ENCODE measurements around the gene STRBP. TPM values are rescaled to one million over a fixed set of nuclear protein-coding genes. Genes with fewer than 3 reads are reported as not detected.

The STRBP gene
- total RNA-seq (ENCODE audit: unreplicated experiment): 45.4 TPM
- long read RNA-seq, partial matches to known transcripts: 1 of 2 reads
- long read RNA-seq, other reads (novel, unspliced or antisense): 1 of 2 reads

- Mint-ChIP-seq H3K27me3 (ENCODE audit: unreplicated experiment) (peaks cover 10% of the 10 kb centered on the region), H3K4me1 (ENCODE audit: unreplicated experiment) (peaks cover 28% of the 10 kb centered on the region), H3K4me3 (ENCODE audit: unreplicated experiment) (peak within 1 kb of the TSS; percentile 94), H3K9me3 (ENCODE audit: unreplicated experiment) (no peaks in the 10 kb centered on the region), H3K36me3 (ENCODE audit: low read depth, unreplicated experiment) (no peaks in the 10 kb centered on the region), H3K27ac (ENCODE audit: unreplicated experiment) (peak within 1 kb of the TSS; percentile 36)
- DNase-seq (ENCODE audit: low spot score): peak; percentile 92
- TF ChIP-seq, protein P1, sequence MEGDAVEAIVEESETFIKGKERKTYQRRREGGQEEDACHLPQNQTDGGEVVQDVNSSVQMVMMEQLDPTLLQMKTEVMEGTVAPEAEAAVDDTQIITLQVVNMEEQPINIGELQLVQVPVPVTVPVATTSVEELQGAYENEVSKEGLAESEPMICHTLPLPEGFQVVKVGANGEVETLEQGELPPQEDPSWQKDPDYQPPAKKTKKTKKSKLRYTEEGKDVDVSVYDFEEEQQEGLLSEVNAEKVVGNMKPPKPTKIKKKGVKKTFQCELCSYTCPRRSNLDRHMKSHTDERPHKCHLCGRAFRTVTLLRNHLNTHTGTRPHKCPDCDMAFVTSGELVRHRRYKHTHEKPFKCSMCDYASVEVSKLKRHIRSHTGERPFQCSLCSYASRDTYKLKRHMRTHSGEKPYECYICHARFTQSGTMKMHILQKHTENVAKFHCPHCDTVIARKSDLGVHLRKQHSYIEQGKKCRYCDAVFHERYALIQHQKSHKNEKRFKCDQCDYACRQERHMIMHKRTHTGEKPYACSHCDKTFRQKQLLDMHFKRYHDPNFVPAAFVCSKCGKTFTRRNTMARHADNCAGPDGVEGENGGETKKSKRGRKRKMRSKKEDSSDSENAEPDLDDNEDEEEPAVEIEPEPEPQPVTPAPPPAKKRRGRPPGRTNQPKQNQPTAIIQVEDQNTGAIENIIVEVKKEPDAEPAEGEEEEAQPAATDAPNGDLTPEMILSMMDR (IDR thresholded peaks at IDR 0.05; ENCODE audit: unreplicated experiment): no peak
Measured at GRCh38 chr9:123268465-123269259, at the start of gene STRBP. STRBP (minus strand) TSS chr9:123268586; CDS start chr9:123184134, 84,452 bp downstream.

GRCh38 chr9:123316053-123316718 is 47.8 kb upstream of the STRBP start:
- Mint-ChIP-seq H3K4me1 (ENCODE audit: unreplicated experiment) (peaks cover 18% of the 10 kb centered on the region), H3K27ac (ENCODE audit: unreplicated experiment) (no peak overlapping the region), H3K4me3 (ENCODE audit: unreplicated experiment) (no peak overlapping the region), H3K27me3 (ENCODE audit: unreplicated experiment) (peaks cover 15% of the 10 kb centered on the region), H3K9me3 (ENCODE audit: unreplicated experiment) (no peaks in the 10 kb centered on the region), H3K36me3 (ENCODE audit: low read depth, unreplicated experiment) (no peaks in the 10 kb centered on the region)
- DNase-seq (ENCODE audit: low spot score): no peak
- TF ChIP-seq, protein P1 (IDR thresholded peaks at IDR 0.05; ENCODE audit: unreplicated experiment): no peak

GRCh38 chr9:123315635-123316034 is 47.2 kb upstream of the STRBP start:
- no peaks in the 10 kb centered on the region for H3K36me3 Mint-ChIP-seq (ENCODE audit: low read depth, unreplicated experiment)
- no peak overlapping the region for H3K27ac Mint-ChIP-seq (ENCODE audit: unreplicated experiment)
- no peak overlapping the region for H3K4me3 Mint-ChIP-seq (ENCODE audit: unreplicated experiment)
- DNase-seq (ENCODE audit: low spot score): no peak
- H3K27me3 Mint-ChIP-seq (ENCODE audit: unreplicated experiment): peaks cover 15% of the 10 kb centered on the region
- TF ChIP-seq, protein P1 (IDR thresholded peaks at IDR 0.05; ENCODE audit: unreplicated experiment): no peak
- peaks cover 23% of the 10 kb centered on the region for H3K4me1 Mint-ChIP-seq (ENCODE audit: unreplicated experiment)
- no peaks in the 10 kb centered on the region for H3K9me3 Mint-ChIP-seq (ENCODE audit: unreplicated experiment)

DNA sequence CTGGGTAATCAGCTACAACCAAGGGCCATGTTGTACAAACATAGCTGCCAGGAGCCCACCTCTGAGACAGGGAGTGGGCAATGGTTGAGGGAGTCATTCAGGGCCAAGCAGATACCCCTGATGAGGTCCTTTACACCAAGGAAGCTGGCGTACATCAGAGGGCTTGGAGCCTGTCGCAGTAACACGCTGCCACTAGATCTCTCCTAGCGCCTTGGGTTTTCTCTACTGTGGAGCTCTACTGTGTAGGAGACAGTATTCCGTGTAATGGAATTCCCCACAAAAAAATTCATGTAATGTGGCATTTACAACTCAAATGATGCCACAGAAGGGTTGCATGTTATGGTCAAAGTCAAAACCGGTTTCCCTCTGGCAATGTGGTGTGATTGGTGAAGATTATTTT is 46.2 kb upstream of the STRBP start:
- peaks cover 11% of the 10 kb centered on the region for H3K27me3 Mint-ChIP-seq (ENCODE audit: unreplicated experiment)
- no peaks in the 10 kb centered on the region for H3K9me3 Mint-ChIP-seq (ENCODE audit: unreplicated experiment)
- DNase-seq (ENCODE audit: low spot score): no peak
- TF ChIP-seq, protein P1 (IDR thresholded peaks at IDR 0.05; ENCODE audit: unreplicated experiment): no peak
- H3K36me3 Mint-ChIP-seq (ENCODE audit: low read depth, unreplicated experiment): no peaks in the 10 kb centered on the region
- peaks cover 23% of the 10 kb centered on the region for H3K4me1 Mint-ChIP-seq (ENCODE audit: unreplicated experiment)
- no peak overlapping the region for H3K4me3 Mint-ChIP-seq (ENCODE audit: unreplicated experiment)
- H3K27ac Mint-ChIP-seq (ENCODE audit: unreplicated experiment): no peak overlapping the region
